GM12864 (cell line): ENCODE results near the gene AMMECR1.

Source experiments
- DNase-seq: peaks from one replicate; pipeline ENCODE4 v3.0.0-alpha.2; 2011; ENCODE audit warnings: low read depth
- H3K4me3 ChIP-seq: 2 replicates; pipeline ENCODE4 v1.5.1; 2011; ENCODE audit warnings: mild to moderate bottlenecking, low read depth, low read length, control low read depth
- TF ChIP-seq, protein P1 (sequence below): IDR thresholded peaks from 2 replicates; pipeline ENCODE4 v1.5.1; 2011; ENCODE audit warnings: low read depth, mild to moderate bottlenecking, moderate library complexity, low read length, control low read depth, inconsistent platforms; ENCODE audit errors: missing control alignments

The AMMECR1 gene

GRCh38 chrX:110208092-110208491 lies 109.8 kb downstream of the AMMECR1 start:
- DNase-seq: no peak
- TF ChIP-seq, protein P1, sequence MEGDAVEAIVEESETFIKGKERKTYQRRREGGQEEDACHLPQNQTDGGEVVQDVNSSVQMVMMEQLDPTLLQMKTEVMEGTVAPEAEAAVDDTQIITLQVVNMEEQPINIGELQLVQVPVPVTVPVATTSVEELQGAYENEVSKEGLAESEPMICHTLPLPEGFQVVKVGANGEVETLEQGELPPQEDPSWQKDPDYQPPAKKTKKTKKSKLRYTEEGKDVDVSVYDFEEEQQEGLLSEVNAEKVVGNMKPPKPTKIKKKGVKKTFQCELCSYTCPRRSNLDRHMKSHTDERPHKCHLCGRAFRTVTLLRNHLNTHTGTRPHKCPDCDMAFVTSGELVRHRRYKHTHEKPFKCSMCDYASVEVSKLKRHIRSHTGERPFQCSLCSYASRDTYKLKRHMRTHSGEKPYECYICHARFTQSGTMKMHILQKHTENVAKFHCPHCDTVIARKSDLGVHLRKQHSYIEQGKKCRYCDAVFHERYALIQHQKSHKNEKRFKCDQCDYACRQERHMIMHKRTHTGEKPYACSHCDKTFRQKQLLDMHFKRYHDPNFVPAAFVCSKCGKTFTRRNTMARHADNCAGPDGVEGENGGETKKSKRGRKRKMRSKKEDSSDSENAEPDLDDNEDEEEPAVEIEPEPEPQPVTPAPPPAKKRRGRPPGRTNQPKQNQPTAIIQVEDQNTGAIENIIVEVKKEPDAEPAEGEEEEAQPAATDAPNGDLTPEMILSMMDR: no peak
- no peak overlapping the region for H3K4me3 ChIP-seq

DNA sequence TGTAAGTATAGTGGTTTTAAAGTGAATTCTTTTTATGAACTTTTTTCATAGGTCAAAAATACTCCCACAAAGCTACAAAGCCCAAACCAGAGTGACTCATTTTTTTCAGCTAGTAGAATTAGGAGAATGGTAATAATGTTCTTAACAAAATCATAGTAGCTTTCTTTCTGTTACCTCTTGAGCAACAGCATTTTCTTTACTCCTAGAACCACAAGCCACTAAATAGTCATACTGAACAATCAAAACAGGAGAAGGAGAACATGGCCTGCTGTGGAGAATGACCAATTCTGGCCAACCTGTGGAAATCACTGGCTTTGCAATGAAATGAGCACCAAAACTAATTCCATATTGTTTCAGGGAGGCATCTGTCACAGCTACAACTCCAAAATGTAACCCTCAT lies 112.9 kb downstream of the AMMECR1 start:
- DNase-seq: no peak
- H3K4me3 ChIP-seq: no peak overlapping the region
- TF ChIP-seq, protein P1: no peak

- DNase-seq: no peak
- TF ChIP-seq, protein P1: no peak
- H3K4me3 ChIP-seq: no peak overlapping the region
Measured at GRCh38 chrX:110201799-110202198, 116.1 kb downstream of the AMMECR1 start.

DNA sequence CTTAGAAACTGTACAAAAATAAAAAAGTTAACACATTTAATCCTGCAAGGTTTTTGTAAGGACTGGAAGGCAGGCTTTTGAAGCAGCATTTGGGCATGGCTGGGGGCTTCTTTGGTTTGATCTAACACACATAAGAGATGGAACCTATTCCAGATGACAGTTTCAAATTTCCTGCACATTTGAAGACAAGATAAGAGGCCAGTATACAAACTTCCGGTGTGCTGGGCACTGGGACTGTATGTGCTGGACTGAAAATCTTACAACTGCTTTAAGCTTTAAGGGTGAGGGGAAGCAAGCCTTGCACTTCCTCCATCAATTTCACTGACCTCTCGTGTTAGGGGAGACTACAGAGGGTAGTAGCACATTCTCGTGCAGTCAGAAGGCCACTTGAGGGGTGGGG lies 122.9 kb downstream of the AMMECR1 start:
- DNase-seq: no peak
- no peak overlapping the region for H3K4me3 ChIP-seq
- TF ChIP-seq, protein P1: no peak

DNA sequence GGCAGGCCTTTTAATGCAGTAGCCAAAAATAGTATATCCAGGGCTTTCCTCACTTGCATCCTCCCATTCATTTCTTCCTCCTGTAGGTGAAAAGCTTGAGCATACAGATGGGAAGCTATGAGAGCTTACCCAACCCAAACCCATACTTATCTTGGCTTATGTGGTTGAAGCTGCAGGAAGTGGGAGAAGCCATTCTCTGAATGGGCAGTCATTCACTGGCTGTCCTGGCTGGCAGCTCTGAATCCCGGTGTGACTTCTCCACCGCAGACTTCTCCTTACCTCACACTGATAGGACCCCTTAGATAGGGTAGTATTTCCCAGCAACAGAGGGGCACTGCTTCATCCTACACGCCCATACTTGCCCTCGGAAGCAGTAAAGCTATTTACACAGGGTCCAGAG lies 125.4 kb downstream of the AMMECR1 start:
- TF ChIP-seq, protein P1: no peak
- DNase-seq: no peak
- H3K4me3 ChIP-seq: no peak overlapping the region

DNA sequence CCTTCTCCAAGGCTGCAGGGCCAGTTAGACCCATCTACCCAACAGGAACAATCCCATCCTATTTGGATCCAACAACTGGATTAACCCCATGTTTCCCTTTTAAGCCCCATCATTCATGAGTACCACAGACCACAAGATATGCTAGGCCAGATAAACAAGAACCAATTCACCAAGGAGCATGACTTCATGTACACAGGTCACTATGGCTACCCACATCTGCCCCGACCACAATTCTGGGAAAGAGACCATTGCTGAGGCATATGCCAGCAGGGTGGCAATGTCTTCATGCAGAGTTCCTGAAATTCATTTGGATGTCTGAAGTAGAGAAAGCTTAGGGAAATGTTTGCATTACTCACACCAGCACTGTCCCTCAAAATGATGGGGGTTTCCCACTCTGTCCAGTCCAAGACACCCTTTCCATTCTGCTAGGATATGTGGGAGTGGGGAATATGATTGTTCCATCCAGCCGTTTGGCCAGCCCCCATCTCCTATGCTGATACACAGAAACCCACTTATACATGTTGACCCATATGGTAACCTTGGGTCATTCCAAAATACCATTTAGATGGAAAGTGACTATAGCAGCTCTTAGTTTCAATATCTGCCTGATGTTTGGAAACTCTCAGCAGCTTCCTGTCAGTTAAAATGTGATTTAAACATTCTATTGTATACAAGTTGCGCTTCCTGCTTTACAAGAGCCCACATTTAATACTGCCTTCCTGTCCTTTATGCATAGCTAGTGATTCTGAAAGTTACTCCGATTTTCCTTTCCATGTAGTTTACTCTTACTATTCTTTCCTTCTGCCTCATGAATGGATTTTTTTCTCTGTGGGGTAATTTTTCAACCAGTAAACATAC lies 129.0 kb downstream of the AMMECR1 start:
- TF ChIP-seq, protein P1: no peak
- no peak overlapping the region for H3K4me3 ChIP-seq
- no peak for DNase-seq

- H3K4me3 ChIP-seq: no peak overlapping the region
- DNase-seq: no peak
- TF ChIP-seq, protein P1: no peak
Measured at GRCh38 chrX:110183314-110183713, 134.6 kb downstream of the AMMECR1 start.
